ENCODE results near the gene ARNT2. TPM values are rescaled to one million over a fixed set of nuclear protein-coding genes. Genes with fewer than 3 reads are reported as not detected.

ARNT2 gene
- total RNA-seq, 2 donors from 2014 or later = 9.1 to 43.7 TPM

DNA sequence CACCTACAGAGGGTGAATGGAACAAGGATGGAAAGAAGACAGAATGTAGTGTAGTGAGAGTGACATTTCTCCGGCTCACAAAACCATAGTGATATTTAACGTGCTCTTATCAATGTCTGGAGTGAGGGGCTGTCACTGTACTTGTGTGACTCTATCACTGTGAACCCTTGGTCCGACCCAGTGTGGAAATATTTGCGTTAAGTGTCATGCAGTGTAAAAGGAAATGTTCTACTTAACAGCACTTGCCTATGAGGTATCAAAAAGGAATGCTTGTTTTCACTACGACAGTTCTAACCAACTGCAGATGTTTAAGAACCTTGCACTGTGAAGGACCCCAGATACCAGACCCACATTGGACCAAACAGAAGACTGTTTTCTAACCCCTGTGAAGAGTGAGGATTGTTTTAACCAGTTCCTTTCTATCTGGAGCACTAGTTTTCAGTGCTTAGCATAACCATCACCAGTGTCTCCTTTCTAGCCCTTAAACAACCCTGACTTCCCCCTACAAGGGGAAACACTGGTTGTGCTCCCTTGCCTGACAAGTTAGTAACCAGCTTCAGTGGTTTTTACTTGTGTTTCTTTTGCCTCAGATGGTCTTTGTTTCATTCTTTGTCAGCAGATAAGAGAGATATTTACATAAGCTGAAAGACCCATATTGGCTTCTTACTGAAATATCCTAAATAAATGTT lies 146.2 kb downstream of the ARNT2 start:
- intact Hi-C loops (cut with DNase I) = no loop called here
- H3K4me3 ChIP-seq = no peak overlapping the region
- TF ChIP-seq, protein P1, sequence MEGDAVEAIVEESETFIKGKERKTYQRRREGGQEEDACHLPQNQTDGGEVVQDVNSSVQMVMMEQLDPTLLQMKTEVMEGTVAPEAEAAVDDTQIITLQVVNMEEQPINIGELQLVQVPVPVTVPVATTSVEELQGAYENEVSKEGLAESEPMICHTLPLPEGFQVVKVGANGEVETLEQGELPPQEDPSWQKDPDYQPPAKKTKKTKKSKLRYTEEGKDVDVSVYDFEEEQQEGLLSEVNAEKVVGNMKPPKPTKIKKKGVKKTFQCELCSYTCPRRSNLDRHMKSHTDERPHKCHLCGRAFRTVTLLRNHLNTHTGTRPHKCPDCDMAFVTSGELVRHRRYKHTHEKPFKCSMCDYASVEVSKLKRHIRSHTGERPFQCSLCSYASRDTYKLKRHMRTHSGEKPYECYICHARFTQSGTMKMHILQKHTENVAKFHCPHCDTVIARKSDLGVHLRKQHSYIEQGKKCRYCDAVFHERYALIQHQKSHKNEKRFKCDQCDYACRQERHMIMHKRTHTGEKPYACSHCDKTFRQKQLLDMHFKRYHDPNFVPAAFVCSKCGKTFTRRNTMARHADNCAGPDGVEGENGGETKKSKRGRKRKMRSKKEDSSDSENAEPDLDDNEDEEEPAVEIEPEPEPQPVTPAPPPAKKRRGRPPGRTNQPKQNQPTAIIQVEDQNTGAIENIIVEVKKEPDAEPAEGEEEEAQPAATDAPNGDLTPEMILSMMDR (IDR thresholded peaks at IDR 0.05) = no peak
- no peak for TF ChIP-seq POLR2AphosphoS5 (IDR thresholded peaks at IDR 0.05)
- TF ChIP-seq POLR2A (IDR thresholded peaks at IDR 0.05) = no peak
- no peaks in the 10 kb centered on the region for H3K27me3 ChIP-seq (replicated peaks; ENCODE audit: insufficient read depth)
- no peak overlapping the region for H3K27ac ChIP-seq
- H3K4me1 ChIP-seq (replicated peaks) = no peaks in the 10 kb centered on the region
- H3K36me3 ChIP-seq = no peaks in the 10 kb centered on the region
- DNase-seq (ENCODE audit: low spot score) = no peak
- H3K9me3 ChIP-seq = no peaks in the 10 kb centered on the region
- WGBS = 63% methylated on average over 5 of the region's 5 CpGs

DNA sequence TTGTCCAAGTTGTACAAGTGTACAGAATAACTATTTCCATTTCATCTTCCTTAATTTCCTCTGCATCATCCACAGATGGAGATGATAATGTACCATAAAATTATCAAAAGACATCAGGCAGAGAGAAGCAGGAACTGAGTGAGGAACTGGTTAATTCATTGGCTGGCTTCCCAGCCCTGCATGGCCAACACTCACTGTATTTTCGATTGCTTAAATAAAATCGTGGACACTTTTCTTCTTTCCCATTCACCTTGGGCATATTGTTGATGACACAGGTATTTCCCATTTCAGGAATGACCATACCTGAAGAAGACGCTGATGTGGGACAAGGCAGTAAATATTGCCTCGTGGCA lies 146.7 kb downstream of the ARNT2 start:
- no peaks in the 10 kb centered on the region for H3K36me3 ChIP-seq
- H3K4me1 ChIP-seq (replicated peaks) = no peaks in the 10 kb centered on the region
- H3K4me3 ChIP-seq = no peak overlapping the region
- TF ChIP-seq POLR2A (IDR thresholded peaks at IDR 0.05) = no peak
- TF ChIP-seq POLR2AphosphoS5 (IDR thresholded peaks at IDR 0.05) = no peak
- TF ChIP-seq, protein P1 (IDR thresholded peaks at IDR 0.05) = no peak
- H3K9me3 ChIP-seq = no peaks in the 10 kb centered on the region
- no peak for DNase-seq (ENCODE audit: low spot score)
- intact Hi-C loops (cut with DNase I) = no loop called here
- no peak overlapping the region for H3K27ac ChIP-seq
- no peaks in the 10 kb centered on the region for H3K27me3 ChIP-seq (replicated peaks; ENCODE audit: insufficient read depth)
- 33% methylated on average over 4 of the region's 4 CpGs for WGBS

DNA sequence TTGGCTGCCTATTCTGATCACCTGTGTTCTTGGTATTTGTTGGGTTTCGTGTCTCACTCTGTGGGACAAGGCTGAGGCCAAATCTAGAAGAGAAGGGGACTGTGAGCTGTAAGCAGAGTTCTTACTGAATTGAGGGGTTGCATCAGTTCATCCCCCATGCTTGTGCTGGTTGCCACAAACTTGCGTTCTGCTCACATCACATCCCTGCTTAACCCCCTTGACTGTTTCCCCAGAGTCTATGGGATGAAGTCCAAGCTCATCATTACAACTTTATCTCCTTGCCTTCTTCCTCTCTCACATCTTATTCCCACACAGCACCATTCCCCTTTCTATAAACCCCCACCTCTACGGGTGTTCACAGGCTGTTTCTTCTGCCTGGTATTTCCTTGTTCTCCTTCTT lies 147.2 kb downstream of the ARNT2 start:
- H3K27me3 ChIP-seq (replicated peaks; ENCODE audit: insufficient read depth) = no peaks in the 10 kb centered on the region
- 87% methylated on average over 3 of the region's 3 CpGs for WGBS
- intact Hi-C loops (cut with DNase I) = no loop called here
- H3K27ac ChIP-seq = no peak overlapping the region
- no peak for DNase-seq (ENCODE audit: low spot score)
- TF ChIP-seq, protein P1 (IDR thresholded peaks at IDR 0.05) = no peak
- TF ChIP-seq POLR2AphosphoS5 (IDR thresholded peaks at IDR 0.05) (no peak), POLR2A (IDR thresholded peaks at IDR 0.05) (no peak)
- H3K36me3 ChIP-seq = no peaks in the 10 kb centered on the region
- no peaks in the 10 kb centered on the region for H3K4me1 ChIP-seq (replicated peaks)
- H3K9me3 ChIP-seq = no peaks in the 10 kb centered on the region
- no peak overlapping the region for H3K4me3 ChIP-seq

DNA sequence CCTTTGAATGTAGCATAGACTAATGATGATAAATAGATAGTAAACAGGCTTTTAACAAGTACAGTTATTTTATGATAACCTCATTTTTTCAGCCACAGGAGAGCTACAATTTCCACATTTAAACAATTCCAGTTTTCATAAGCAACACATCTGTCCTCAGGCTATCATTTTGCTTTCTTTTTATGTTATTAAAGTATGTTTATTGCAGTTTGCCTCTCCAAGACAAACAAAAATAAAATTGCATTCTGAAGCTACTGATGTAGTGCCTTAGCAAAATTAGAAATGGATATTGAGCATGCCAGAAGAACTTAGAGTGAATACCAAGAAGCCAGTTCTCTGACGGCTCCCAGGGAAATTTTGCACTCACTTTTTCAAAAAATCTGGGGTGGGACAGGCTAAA lies 150.4 kb downstream of the ARNT2 start:
- Histone ChIP-seq H3K4me3 (no peak overlapping the region), H3K27me3 (replicated peaks; ENCODE audit: insufficient read depth) (no peaks in the 10 kb centered on the region), H3K4me1 (replicated peaks) (no peaks in the 10 kb centered on the region), H3K27ac (no peak overlapping the region), H3K36me3 (no peaks in the 10 kb centered on the region), H3K9me3 (no peaks in the 10 kb centered on the region)
- TF ChIP-seq, protein P1 (IDR thresholded peaks at IDR 0.05) = no peak
- TF ChIP-seq POLR2AphosphoS5 (IDR thresholded peaks at IDR 0.05) = no peak
- no peak for TF ChIP-seq POLR2A (IDR thresholded peaks at IDR 0.05)
- intact Hi-C loops (cut with DNase I) = no loop called here
- 29% methylated on average over 1 of the region's 1 CpG for WGBS
- no peak for DNase-seq (ENCODE audit: low spot score)

DNA sequence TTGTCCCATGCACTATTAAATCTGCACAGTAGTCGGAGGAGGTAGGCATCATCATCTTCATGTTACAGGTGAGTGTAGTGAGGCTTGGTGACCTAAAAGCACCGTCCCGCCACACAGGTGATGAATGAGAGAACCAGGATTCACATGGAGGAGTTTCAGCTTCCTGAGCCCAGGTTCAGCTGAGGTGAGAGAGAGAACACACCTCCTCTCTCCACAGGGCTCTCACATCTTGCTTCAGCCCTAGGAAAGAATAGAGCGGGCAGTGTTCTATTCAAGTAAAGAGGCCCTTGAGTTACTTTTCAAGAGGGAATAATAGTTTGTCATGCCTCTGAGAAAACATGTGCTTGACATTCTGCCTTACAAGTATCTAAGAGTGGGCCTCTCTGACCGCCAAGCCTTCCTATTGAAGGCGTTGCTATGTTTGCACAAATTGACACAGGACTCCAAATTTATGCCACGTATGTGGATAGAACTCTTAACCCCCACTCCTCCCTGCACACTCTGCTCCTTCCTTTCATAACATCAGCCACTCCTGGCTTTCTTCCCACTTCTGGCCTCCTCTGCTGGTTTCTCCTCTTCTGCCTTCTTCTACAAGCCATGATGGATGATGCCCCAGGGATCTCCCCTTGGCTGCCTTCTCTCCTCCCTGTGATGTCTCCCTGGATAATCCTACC lies 152.6 kb downstream of the ARNT2 start:
- no peak overlapping the region for H3K27ac ChIP-seq
- no peaks in the 10 kb centered on the region for H3K27me3 ChIP-seq (replicated peaks; ENCODE audit: insufficient read depth)
- DNase-seq (ENCODE audit: low spot score) = no peak
- no peaks in the 10 kb centered on the region for H3K4me1 ChIP-seq (replicated peaks)
- no peaks in the 10 kb centered on the region for H3K9me3 ChIP-seq
- 88% methylated on average over 7 of the region's 7 CpGs for WGBS
- H3K4me3 ChIP-seq = no peak overlapping the region
- TF ChIP-seq, protein P1 (IDR thresholded peaks at IDR 0.05) = no peak
- no peak for TF ChIP-seq POLR2AphosphoS5 (IDR thresholded peaks at IDR 0.05)
- no peak for TF ChIP-seq POLR2A (IDR thresholded peaks at IDR 0.05)
- no peaks in the 10 kb centered on the region for H3K36me3 ChIP-seq
- intact Hi-C loops (cut with DNase I) = no loop called here
